Activated CD4-positive, alpha-beta T cell treated with anti-CD3 and anti-CD28 coated beads, Interleukin-2, amount 10 ng/mL, durations not matched to agents 7 days and 5 days (primary cell): ENCODE data around the gene CD19. TPM values are rescaled to one million over a fixed set of nuclear protein-coding genes. Genes with fewer than 3 reads are reported as not detected.
"Not testable (repeated sequence)": the region's sequence is repeated elsewhere in the genome, so short reads cannot be mapped to it uniquely, and the experiment has no call there.

ENCODE experiments used
- CTCF ChIA-PET: fragments of 350-600 bp; sonication (Branson Sonifier 250); formaldehyde crosslinking; loops from one replicate; lab custom pipeline; 2021; ENCODE audit warnings: antibody characterized with exemption; lab: Charles Lee
- POLR2A ChIA-PET: fragments of 350-600 bp; sonication (Branson Sonifier 250); formaldehyde crosslinking; loops from one replicate; lab custom pipeline; 2021; ENCODE audit warnings: antibody characterized with exemption; lab: Charles Lee
- DNase-seq: peaks from one replicate; pipeline ENCODE4 v3.0.0-alpha.2; 2020
- H3K27ac Mint-ChIP-seq: one replicate; pipeline ENCODE4 v1.8.0; 2021; ENCODE audit warnings: mild to moderate bottlenecking, moderate library complexity, mixed read lengths
- H3K27me3 Mint-ChIP-seq: one replicate; pipeline ENCODE4 v1.8.0; 2021; ENCODE audit warnings: mixed read lengths
- H3K36me3 Mint-ChIP-seq: one replicate; pipeline ENCODE4 v1.8.0; 2021; ENCODE audit warnings: low read depth, mixed read lengths
- H3K4me1 Mint-ChIP-seq: one replicate; pipeline ENCODE4 v1.8.0; 2021; ENCODE audit warnings: mixed read lengths
- H3K4me3 Mint-ChIP-seq: one replicate; pipeline ENCODE4 v1.8.0; 2021; ENCODE audit warnings: mild to moderate bottlenecking, moderate library complexity, mixed read lengths
- H3K9me3 Mint-ChIP-seq: one replicate; pipeline ENCODE4 v1.8.0; 2021; ENCODE audit warnings: mixed read lengths
- total RNA-seq, 2 experiments: library from RNA; stranded (reverse); gene quantifications; one replicate each; pipeline ENCODE4 v1.2.3, GENCODE V29; 2021

Gene CD19
- total RNA-seq, 2 experiments from 2014 or later, result 0.12 TPM; not detected in 1

GRCh38 chr16:28946681-28947080 is 14.9 kb downstream of the CD19 start:
- H3K36me3 Mint-ChIP-seq, result peaks cover 3% of the 10 kb centered on the region
- POLR2A ChIA-PET, result no interaction called here
- H3K4me3 Mint-ChIP-seq, result no peak overlapping the region
- peaks cover 36% of the 10 kb centered on the region for H3K4me1 Mint-ChIP-seq
- no peaks in the 10 kb centered on the region for H3K9me3 Mint-ChIP-seq
- DNase-seq, result no peak
- CTCF ChIA-PET, result interaction anchor here (1.0 to 3.8 kb wide), 3 partner anchors 11 to 37 kb away, joined by 3 to 30 read pairs (median 4); partner anchors contain the start of gene CD19
- no peak overlapping the region for H3K27ac Mint-ChIP-seq
- H3K27me3 Mint-ChIP-seq, result peaks cover 3% of the 10 kb centered on the region

DNA sequence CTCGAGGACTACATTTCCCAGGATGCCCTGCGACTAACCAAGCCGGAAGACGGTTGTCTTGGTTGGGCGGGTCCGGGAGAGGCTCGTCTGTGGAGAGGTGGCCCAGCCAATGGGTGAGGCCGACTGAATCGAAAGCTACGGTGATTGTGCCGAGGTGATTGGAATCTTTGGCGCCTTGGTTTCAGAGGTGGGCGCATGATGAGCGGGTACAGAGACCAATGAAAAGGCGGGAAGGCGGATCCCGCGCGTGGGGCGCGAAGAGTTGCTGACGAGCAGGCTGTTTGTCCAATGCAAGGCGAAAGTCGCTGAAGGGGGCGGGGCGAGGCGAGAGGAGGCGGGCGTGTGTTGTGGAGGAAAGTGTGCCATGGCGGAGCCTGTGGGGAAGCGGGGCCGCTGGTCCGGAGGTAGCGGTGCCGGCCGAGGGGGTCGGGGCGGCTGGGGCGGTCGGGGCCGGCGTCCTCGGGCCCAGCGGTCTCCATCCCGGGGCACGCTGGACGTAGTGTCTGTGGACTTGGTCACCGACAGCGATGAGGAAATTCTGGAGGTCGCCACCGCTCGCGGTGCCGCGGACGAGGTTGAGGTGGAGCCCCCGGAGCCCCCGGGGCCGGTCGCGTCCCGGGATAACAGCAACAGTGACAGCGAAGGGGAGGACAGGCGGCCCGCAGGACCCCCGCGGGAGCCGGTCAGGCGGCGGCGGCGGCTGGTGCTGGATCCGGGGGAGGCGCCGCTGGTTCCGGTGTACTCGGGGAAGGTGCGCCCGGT is 19.1 kb downstream of the CD19 start, which contains the start of gene NFATC2IP:
Gene NFATC2IP (plus strand): TSS at position 290 of the 762 bp plus-strand sequence. CDS start 75 bp downstream, at position 365.
- Mint-ChIP-seq H3K4me3 (peak within 1 kb of the TSS; percentile 100), H3K4me1 (peaks cover 36% of the 10 kb centered on the region), H3K27ac (peak within 1 kb of the TSS; percentile 99), H3K36me3 (peaks cover 32% of the 10 kb centered on the region), H3K27me3 (peaks cover 3% of the 10 kb centered on the region), H3K9me3 (no peaks in the 10 kb centered on the region)
- ChIA-PET POLR2A (interaction anchor here (0.6 kb wide), 1 partner anchor 80 kb away, joined by 9 read pairs; no protein-coding TSS in a partner anchor), CTCF (interaction anchor here (0.6 to 2.9 kb wide), 4 partner anchors 13 to 65 kb away, joined by 3 to 22 read pairs (median 3); no protein-coding TSS in a partner anchor)
- peak; percentile 100 for DNase-seq

GRCh38 chr16:28951410-28951943 is 19.7 kb downstream of the CD19 start:
- H3K27ac Mint-ChIP-seq, result peak overlapping the region; percentile 99
- H3K4me1 Mint-ChIP-seq, result peaks cover 36% of the 10 kb centered on the region
- no peaks in the 10 kb centered on the region for H3K9me3 Mint-ChIP-seq
- H3K27me3 Mint-ChIP-seq, result peaks cover 3% of the 10 kb centered on the region
- H3K4me3 Mint-ChIP-seq, result peak overlapping the region; percentile 100
- POLR2A ChIA-PET, result interaction anchor here (0.6 kb wide), 1 partner anchor 105 kb away, joined by 3 read pairs; the partner anchor contains the start of gene TUFM
- DNase-seq, result peak; percentile 57
- CTCF ChIA-PET, result no interaction called here
- peaks cover 36% of the 10 kb centered on the region for H3K36me3 Mint-ChIP-seq

GRCh38 chr16:28958216-28958615 is 26.4 kb downstream of the CD19 start:
- Mint-ChIP-seq H3K4me1 (peaks cover 12% of the 10 kb centered on the region), H3K27ac (no peak overlapping the region), H3K36me3 (peaks cover 65% of the 10 kb centered on the region), H3K4me3 (no peak overlapping the region), H3K27me3 (no peaks in the 10 kb centered on the region), H3K9me3 (no peaks in the 10 kb centered on the region)
- DNase-seq, result no peak
- ChIA-PET POLR2A (no interaction called here), CTCF (no interaction called here)

- peaks cover 62% of the 10 kb centered on the region for H3K36me3 Mint-ChIP-seq
- ChIA-PET POLR2A (no interaction called here), CTCF (interaction anchor here (0.9 kb wide), 1 partner anchor 112 kb away, joined by 3 read pairs; the partner anchor contains the start of gene TUFM)
- H3K27ac Mint-ChIP-seq, result no peak overlapping the region
- H3K4me1 Mint-ChIP-seq, result peaks cover 9% of the 10 kb centered on the region
- H3K27me3 Mint-ChIP-seq, result no peaks in the 10 kb centered on the region
- H3K4me3 Mint-ChIP-seq, result no peak overlapping the region
- no peaks in the 10 kb centered on the region for H3K9me3 Mint-ChIP-seq
- DNase-seq, result no peak
Measured at GRCh38 chr16:28958836-28959235, 27.1 kb downstream of the CD19 start.

DNA sequence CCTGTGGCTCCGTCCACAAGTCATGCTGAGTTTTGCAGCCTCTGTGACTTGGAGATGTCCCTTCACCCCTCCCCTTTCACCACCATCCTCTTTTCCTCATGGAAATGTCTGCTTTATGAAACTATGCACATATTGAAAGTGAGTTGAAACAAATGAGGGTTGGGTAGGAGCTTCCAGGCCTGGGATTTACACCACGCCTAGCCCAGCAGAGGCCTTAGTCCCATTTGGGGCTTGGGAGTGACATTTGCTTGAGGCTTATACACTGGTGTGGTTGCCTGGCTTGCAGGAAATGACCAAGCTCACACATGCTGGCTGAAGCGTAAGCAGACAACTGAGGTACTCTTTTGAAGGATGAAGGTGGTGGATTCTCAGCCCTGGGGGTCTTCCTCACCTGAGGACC is 32.3 kb downstream of the CD19 start:
- ChIA-PET CTCF (interaction anchor here (0.6 kb wide), 1 partner anchor 1076 kb away, joined by 3 read pairs; no protein-coding TSS in a partner anchor), POLR2A (interaction anchor here (0.8 kb wide), 1 partner anchor 10 kb away, joined by 3 read pairs; no protein-coding TSS in a partner anchor)
- H3K27me3 Mint-ChIP-seq, result no peaks in the 10 kb centered on the region

DNA sequence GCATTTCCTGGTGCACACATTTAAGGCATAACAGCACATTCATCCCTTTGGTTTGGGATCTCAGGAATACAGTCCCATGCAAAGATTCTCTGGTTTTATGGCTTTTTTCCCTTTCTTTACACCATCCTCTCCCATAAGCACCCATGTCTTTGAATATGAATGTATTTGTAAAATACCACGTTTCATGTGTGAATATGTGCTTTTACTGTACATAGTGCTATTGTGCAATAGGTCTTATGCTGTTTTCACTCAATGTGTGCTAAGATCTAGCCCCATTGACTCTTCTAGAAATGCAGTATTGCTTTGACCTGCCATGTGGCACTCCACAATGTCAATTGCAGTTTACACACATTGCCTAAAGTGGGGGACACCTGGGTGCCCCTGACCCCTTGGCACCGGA is 32.7 kb downstream of the CD19 start:
- DNase-seq, result no peak
- Mint-ChIP-seq H3K4me3 (no peak overlapping the region), H3K9me3 (no peaks in the 10 kb centered on the region), H3K27me3 (no peaks in the 10 kb centered on the region), H3K36me3 (peaks cover 40% of the 10 kb centered on the region), H3K27ac (no peak overlapping the region), H3K4me1 (peaks cover 2% of the 10 kb centered on the region)
- ChIA-PET CTCF (no interaction called here), POLR2A (no interaction called here)

More for the DNA sequence above, 32.3 kb downstream of the CD19 start:
- Mint-ChIP-seq H3K4me1 (peaks cover 2% of the 10 kb centered on the region), H3K27ac (no peak overlapping the region), H3K4me3 (no peak overlapping the region), H3K9me3 (no peaks in the 10 kb centered on the region), H3K36me3 (peaks cover 45% of the 10 kb centered on the region)
- no peak for DNase-seq

DNA sequence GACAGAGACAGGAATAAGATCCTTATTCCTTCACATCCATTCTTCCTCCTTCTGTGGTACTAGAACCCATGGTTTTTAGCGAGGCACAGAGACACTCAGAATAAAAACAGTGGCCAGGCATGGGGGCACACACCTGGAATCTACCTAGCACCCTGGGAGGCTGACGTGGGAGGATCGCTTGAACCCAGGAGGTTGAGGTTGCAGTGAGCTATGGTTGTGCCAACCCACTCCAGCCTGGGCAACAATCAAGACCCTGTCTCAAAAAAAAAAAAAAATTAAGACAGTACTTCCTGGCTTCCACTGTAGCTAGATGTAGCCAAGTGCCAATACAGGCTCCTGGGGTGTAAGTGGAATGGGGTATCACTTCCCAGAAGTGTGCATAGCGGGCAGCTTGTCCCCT is 35.4 kb downstream of the CD19 start:
- CTCF ChIA-PET, result interaction anchor here (0.6 kb wide), 2 partner anchors 39 to 53 kb away, joined by 3 read pairs; no protein-coding TSS in a partner anchor
- Mint-ChIP-seq H3K4me1 (peaks cover 2% of the 10 kb centered on the region), H3K27ac (no peak overlapping the region), H3K9me3 (no peaks in the 10 kb centered on the region), H3K27me3 (no peaks in the 10 kb centered on the region), H3K36me3 (peaks cover 25% of the 10 kb centered on the region), H3K4me3 (no peak overlapping the region)
- POLR2A ChIA-PET, result interaction anchor here (0.5 kb wide), 1 partner anchor 129 kb away, joined by 4 read pairs; no protein-coding TSS in a partner anchor
- DNase-seq, result no peak

DNA sequence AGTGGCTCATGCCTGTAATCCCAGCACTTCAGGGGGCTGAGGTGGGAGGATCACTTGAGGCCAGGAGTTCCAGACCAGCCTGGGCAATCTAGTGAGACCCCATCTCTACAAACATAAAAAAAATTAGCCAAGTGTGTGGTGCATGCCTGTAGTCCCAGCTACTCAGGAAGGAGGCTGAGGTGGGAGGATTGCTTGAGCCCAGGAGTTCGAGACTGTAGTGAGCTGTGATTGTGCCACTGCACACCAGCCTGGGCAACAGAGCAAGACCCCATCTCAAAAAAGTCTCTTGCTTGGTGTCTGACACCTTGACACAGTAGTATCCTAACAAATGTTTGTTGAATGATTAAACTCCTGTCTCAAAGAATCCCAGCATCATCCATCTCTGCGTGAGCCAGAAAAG is 37.9 kb downstream of the CD19 start:
- CTCF ChIA-PET, result interaction anchor here (0.7 to 2.5 kb wide), 2 partner anchors 8 to 12 kb away, joined by 5 to 6 read pairs; no protein-coding TSS in a partner anchor
- peaks cover 12% of the 10 kb centered on the region for H3K4me1 Mint-ChIP-seq
- H3K36me3 Mint-ChIP-seq, H3K9me3 Mint-ChIP-seq, POLR2A ChIA-PET, DNase-seq, H3K27me3 Mint-ChIP-seq, H3K27ac Mint-ChIP-seq, H3K4me3 Mint-ChIP-seq: not testable (repeated sequence)

DNA sequence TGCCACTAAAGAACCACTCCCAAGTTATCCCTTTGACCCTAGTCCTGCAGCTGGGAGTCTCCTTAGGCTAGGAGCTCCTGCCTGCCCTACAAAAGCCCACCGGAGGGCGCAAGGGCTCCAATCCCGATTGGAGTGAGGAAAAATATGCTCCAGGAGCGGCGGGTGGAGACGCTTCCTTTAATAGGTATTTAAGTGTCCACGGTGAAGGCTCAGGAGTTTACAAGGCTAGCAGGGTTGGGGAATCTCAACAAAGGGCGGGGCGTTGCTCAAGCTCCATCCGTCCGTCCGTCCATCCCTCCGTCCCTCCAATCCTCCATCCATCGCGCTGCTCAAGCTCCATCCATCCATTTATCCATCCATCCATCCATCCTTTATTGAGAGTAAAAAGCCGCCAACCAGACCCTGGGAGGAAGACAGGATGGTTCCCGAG is 42.3 kb downstream of the CD19 start:
- peaks cover 11% of the 10 kb centered on the region for H3K36me3 Mint-ChIP-seq
- CTCF ChIA-PET, result interaction anchor here (0.7 to 1.9 kb wide), 11 partner anchors 13 to 138 kb away, joined by 3 to 6 read pairs (median 4); no protein-coding TSS in a partner anchor
- peaks cover 39% of the 10 kb centered on the region for H3K4me1 Mint-ChIP-seq
- POLR2A ChIA-PET, result interaction anchor here (0.5 kb wide), 1 partner anchor 10 kb away, joined by 3 read pairs; no protein-coding TSS in a partner anchor
- no peaks in the 10 kb centered on the region for H3K9me3 Mint-ChIP-seq
- DNase-seq, result no peak
- peak overlapping the region; percentile 99 for H3K4me3 Mint-ChIP-seq
- peak overlapping the region; percentile 95 for H3K27ac Mint-ChIP-seq
- H3K27me3 Mint-ChIP-seq, result no peaks in the 10 kb centered on the region

DNA sequence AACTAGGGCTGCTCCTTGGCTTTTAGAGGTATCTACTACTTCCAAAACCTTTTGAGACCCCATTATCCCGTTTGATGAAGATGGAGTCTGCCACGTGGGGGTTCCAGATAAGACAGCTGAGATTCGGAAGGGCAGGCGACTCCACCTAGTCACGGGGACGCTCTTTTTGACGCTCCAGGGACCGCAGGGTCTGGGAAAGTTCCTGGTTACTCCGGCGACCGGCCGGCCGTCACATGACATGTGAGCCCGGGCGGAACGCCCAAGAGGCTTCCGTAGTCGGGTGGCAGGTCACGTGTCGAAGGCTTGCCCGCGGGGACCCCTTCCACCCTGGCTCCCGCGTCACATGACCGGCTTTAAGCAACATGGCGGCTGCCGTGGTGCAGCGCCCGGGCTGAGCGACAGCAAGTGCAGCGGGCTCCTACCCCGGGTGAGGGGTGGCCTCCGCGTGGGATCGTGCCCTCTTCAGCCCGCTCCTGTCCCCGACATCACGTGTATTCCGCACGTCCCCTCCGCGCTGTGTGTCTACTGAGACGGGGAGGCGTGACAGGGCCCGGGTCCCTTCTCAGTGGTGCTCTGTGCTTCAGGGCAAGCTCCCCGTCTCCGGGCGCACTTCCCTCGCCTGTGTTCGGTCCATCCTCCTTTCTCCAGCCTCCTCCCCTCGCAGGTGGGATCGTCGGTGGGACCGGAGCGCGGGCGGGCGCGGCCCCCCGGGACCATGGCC is 42.8 kb downstream of the CD19 start, which contains the start of gene SPNS1:
Gene SPNS1 (plus strand): TSS at position 342 of the 721 bp plus-strand sequence. CDS start 374 bp downstream, at position 716.
- Mint-ChIP-seq H3K27me3 (no peaks in the 10 kb centered on the region), H3K4me1 (peaks cover 39% of the 10 kb centered on the region), H3K27ac (peak within 1 kb of the TSS; percentile 95), H3K9me3 (no peaks in the 10 kb centered on the region), H3K4me3 (peak within 1 kb of the TSS; percentile 99), H3K36me3 (peaks cover 12% of the 10 kb centered on the region)
- peak; percentile 95 for DNase-seq
- ChIA-PET CTCF (interaction anchor here (0.7 to 1.9 kb wide), 8 partner anchors 12 to 138 kb away, joined by 3 to 6 read pairs (median 4); no protein-coding TSS in a partner anchor), POLR2A (no interaction called here)

DNA sequence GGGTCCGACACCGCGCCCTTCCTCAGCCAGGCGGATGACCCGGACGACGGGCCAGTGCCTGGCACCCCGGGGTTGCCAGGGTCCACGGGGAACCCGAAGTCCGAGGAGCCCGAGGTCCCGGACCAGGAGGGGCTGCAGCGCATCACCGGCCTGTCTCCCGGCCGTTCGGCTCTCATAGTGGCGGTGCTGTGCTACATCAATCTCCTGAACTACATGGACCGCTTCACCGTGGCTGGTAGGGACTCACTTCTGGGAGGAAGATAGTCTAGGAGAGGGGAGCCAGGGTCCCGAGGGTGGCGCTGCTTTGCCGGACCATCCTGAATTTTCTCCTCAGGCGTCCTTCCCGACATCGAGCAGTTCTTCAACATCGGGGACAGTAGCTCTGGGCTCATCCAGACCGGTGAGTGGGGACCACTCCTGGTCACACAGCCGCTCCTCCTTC is 43.4 kb downstream of the CD19 start:
- DNase-seq, result no peak
- POLR2A ChIA-PET, result no interaction called here
- peaks cover 13% of the 10 kb centered on the region for H3K36me3 Mint-ChIP-seq
- H3K9me3 Mint-ChIP-seq, result no peaks in the 10 kb centered on the region
- peaks cover 39% of the 10 kb centered on the region for H3K4me1 Mint-ChIP-seq
- peak overlapping the region; percentile 81 for H3K27ac Mint-ChIP-seq
- CTCF ChIA-PET, result interaction anchor here (1.9 kb wide), 1 partner anchor 12 kb away, joined by 6 read pairs; no protein-coding TSS in a partner anchor
- no peaks in the 10 kb centered on the region for H3K27me3 Mint-ChIP-seq
- peak overlapping the region; percentile 99 for H3K4me3 Mint-ChIP-seq
